Stimulated activated CD8-positive, alpha-beta memory T cell treated with anti-CD3 and anti-CD28 coated beads, Interleukin-15, amount 100 ng/mL, for 48 hours (primary cell): ENCODE measurements around the gene SLCO3A1.

Experiments used
- DNase-seq, 2 donors: peaks; one replicate each; pipeline ENCODE4 v3.0.0-alpha.2; 2020; ENCODE audit warnings: low read depth in 2 of 2

SLCO3A1 gene

GRCh38 chr15:91911844-91912243, 58.3 kb downstream of the SLCO3A1 start:
- no peak for DNase-seq

- no peak for DNase-seq
These were observed 58.8 kb downstream of the SLCO3A1 start for GRCh38 chr15:91912336-91912735.

- DNase-seq, result no peak
These were observed 60.1 kb downstream of the SLCO3A1 start for GRCh38 chr15:91913560-91913959.

GRCh38 chr15:91915576-91915975, 62.1 kb downstream of the SLCO3A1 start:
- DNase-seq, result no peak

- no peak for DNase-seq
These were observed 62.5 kb downstream of the SLCO3A1 start for GRCh38 chr15:91916051-91916450.

GRCh38 chr15:91917686-91918360, 64.3 kb downstream of the SLCO3A1 start:
- no peak for DNase-seq

GRCh38 chr15:91919014-91919534, 65.6 kb downstream of the SLCO3A1 start:
- DNase-seq, result no peak

GRCh38 chr15:91921188-91921842, 67.8 kb downstream of the SLCO3A1 start:
- no peak for DNase-seq

- no peak for DNase-seq
These were observed 68.3 kb downstream of the SLCO3A1 start for GRCh38 chr15:91921843-91922198.

GRCh38 chr15:91922646-91923547, 69.4 kb downstream of the SLCO3A1 start:
- no peak for DNase-seq

GRCh38 chr15:91924183-91924582, 70.7 kb downstream of the SLCO3A1 start:
- no peak for DNase-seq

GRCh38 chr15:91924837-91925495, 71.5 kb downstream of the SLCO3A1 start:
- DNase-seq, result no peak

- DNase-seq, result no peak
These were observed 72.3 kb downstream of the SLCO3A1 start for GRCh38 chr15:91925794-91926193.

- DNase-seq, result no peak
These were observed 73.4 kb downstream of the SLCO3A1 start for GRCh38 chr15:91926908-91927270.

GRCh38 chr15:91927585-91927984, 74.1 kb downstream of the SLCO3A1 start:
- no peak for DNase-seq

- DNase-seq, result no peak
These were observed 75.2 kb downstream of the SLCO3A1 start for GRCh38 chr15:91928675-91929074.

- no peak for DNase-seq
These were observed 76.0 kb downstream of the SLCO3A1 start for GRCh38 chr15:91929509-91929908.

- no peak for DNase-seq
These were observed 76.6 kb downstream of the SLCO3A1 start for GRCh38 chr15:91930092-91930491.

- DNase-seq, result no peak
These were observed 82.8 kb downstream of the SLCO3A1 start for GRCh38 chr15:91936182-91936775.

GRCh38 chr15:91936927-91937326, 83.4 kb downstream of the SLCO3A1 start:
- no peak for DNase-seq

GRCh38 chr15:91938136-91938535, 84.6 kb downstream of the SLCO3A1 start:
- DNase-seq, result no peak
